ENCODE results near the gene TMEM53.

The TMEM53 gene

DNA sequence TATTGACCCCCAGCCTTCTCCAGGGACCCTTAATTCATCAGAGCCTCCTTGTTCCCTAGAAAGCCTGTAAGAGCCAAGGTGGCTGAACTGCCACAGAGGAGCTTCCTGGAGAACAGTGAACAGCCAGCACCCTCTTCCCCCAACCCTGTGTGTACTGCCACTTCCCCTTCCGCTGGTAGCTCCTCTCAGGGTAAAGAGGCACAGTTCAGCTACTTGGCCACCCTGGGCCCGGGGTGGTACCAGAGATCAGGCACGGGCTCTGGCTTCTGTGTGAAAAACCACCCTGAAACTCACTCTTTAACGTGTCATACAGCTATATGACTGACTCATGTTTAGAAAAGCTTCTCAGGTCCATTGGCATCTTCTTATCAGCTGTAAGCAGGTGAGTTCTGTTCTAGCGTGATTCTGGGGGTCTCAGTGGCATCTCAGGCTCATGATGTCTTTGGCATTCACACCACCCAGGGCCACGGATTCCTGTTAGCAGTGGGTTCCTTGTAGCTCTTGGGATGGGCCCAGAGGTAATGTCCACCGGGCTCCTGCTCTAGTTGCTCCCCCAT is 22.6 kb upstream of the TMEM53 start:
- DNase-seq (ENCODE audit: low spot score), result no peak

DNA sequence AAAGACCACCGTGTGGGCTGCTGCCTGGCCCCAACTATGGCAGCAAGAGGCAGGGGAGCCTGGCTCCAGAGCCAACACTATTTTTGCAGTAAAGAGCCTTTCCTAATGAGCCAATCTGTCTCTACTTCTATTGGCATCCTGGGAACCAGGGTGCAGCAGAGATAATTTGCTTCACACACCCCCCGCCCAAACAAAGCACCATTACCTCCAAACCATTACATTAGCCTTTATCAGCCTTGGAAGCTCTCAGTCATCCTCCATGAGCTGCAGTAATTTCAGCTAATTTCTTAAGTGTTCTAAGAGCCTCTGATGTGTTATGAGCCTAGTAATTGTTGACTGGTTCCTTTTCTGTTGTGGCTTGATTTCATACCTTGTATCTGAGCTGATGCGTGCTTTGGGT is 21.8 kb upstream of the TMEM53 start:
- no peak for DNase-seq (ENCODE audit: low spot score)

DNA sequence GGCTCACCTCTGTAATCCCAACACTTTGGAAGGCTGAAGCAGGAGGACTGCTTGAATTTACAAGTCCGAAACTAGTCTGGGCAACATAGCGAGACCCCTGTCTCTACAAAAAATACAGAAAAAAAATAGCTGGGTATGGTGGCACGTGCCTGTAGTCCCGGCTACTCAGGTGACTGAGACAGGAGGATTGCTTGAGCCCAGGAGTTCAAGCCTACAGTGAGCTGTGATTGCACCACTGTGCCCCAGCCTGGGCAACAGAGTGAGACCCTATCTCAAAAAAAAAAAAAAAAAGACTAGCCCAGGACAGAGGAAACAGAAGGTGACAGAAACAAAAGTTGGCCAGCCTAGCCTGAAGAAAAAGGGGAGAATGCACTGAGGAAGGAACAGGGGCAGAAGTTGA is 21.4 kb upstream of the TMEM53 start:
- DNase-seq (ENCODE audit: low spot score), result no peak

DNA sequence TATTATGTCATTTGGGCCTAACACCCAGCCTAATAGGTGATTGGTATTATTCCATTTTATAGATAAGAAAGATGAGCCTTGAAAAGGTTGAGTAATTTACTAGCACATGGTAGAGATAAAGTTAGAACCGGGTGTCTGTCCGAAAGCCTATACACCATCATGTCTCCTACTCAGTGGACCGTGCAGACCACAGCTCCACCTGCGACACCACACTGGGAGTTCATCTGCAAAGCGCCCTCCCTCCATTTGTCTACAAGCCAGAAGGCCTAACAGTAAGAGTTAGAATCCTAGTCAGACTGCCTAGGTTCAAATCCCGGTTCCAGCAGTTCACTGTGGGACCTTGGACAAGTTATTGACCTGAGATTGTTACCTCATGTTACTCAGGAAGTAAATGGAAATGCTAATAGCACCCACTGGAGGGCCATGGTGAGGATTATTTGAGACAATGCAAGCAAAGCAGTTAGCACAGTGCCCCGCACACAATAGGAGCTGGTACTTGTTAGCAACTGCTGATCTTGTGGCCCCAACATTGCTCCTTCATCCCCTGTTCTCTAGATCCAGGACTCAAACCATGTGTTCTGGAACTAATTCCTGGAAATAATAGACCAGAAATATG is 20.7 kb upstream of the TMEM53 start:
- DNase-seq (ENCODE audit: low spot score), result no peak

- no peak for DNase-seq (ENCODE audit: low spot score)
Measured at GRCh38 chr1:44693900-44694299, 19.6 kb upstream of the TMEM53 start.

DNA sequence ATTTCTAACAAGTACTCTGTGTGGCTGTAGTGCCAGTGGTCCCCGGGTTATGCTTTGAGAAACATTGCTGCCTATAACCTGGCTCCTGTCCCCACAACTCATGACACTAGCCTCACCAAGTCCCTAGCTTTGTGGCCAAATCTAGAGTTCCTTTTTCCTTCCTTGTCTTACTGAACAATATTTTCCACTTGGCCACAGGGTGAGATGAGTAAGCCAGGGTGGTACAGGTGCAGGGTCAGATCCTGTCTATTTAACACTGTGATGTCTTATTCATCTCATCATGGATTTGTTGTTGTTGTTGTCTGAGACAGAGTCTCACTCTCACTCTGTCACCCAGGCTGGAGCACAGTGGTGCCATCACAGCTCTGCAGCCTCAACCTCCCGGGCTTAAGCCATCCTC is 18.9 kb upstream of the TMEM53 start:
- DNase-seq (ENCODE audit: low spot score), result peak; percentile 30

DNA sequence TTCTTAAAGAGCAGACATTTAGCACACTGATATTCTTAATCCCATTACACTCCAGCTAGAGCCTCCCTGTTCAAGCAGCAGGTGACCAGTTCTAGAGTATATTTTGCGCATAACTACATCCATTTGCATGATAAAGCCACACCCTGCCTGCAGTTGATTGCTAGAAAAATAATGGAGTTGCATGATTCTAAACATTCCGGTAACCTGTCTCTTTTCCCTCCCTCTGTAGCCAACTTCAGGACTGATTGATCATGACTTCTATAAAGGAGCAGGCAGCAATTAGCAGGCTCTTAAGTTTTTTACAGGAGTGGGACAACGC is 15.1 kb upstream of the TMEM53 start:
- no peak for DNase-seq (ENCODE audit: low spot score)

DNA sequence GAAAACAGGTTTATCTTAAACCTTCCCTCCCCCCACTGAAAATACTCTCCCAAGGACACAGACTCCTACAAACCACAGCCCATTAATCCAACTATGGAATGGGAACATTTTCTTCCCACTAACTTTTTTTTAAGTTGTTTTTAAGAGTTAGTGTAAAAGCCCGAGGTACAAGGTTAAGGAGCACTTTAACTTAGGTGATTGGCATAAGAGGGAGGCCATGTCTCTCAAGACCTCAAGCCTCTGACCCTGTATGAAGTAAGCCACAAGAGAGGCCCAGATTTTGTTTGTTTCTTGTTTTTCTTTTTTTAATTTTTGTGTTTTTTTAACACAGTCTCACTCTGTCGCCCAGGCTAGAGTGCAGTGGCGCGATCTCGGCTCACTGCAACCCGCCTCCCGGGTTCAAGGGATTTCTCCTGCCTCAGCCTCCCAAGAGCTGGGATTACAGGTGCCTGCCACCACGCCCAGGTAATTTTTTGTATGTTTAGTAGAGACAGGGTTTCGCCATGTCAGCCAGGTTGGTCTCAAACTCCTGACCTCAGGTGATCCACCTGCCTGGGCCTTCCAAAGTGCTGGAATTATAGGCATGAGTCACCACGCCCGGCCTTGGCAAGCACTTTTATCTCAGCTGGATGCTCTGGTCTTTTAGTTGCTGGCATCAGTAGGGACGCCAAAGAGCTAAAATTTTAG is 14.6 kb upstream of the TMEM53 start:
- DNase-seq (ENCODE audit: low spot score), result no peak

DNA sequence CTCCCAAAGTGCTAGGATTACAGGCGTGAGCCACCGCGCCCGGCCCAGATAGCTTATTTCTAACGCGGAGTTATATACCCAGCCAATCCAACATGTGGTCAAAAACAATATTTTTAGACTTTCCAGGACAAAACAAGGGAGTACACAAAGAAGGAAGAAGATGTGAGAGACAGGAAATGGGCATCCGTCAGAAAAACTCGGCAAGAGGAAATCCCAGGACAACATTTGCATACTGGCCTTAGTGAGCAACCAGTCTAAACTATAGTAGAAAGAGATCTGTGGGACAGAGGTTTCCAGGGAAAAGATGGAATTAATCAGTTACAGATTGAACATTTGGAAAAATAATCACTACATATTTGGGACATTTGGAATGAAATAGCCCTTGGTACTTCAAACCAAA is 11.6 kb upstream of the TMEM53 start:
- no peak for DNase-seq (ENCODE audit: low spot score)

DNA sequence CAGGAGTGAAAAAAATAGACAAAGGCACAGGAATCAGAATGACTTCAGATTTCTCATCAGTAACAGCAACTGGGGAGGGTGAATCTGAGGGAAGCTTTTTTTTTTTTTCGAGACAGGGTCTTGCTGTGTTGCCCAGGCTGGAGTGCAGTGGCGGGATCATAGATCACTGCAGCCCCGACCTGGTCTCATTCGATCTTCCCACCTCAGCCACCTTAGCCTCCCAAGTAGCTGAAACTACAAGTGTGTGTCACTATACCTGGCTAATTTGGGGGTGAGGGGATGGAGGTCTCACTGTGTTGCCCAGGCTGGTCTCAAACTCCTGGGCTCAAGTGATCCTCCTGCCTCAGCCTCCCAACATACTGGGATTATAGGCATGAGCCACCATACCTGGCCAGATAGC is 10.9 kb upstream of the TMEM53 start:
- no peak for DNase-seq (ENCODE audit: low spot score)

DNA sequence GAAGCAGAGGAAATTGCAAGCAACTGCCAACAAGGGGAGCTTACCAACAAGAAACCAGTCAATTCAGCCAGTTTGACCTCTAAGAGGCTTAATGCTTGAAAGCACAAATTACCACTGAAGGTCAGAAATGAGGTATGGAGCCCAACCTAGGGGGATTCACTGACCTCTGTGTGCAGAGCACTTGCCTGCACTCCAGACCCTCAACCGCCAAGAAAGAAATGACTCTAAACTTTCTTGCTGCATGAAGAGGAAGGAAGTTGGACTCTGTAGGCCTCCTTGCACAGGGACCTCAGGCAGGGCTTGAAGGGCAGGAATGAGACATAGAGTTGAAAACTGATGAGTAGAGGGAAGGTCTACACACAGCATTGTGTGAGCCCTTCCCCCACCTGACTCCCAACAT is 10.2 kb upstream of the TMEM53 start:
- DNase-seq (ENCODE audit: low spot score), result no peak

DNA sequence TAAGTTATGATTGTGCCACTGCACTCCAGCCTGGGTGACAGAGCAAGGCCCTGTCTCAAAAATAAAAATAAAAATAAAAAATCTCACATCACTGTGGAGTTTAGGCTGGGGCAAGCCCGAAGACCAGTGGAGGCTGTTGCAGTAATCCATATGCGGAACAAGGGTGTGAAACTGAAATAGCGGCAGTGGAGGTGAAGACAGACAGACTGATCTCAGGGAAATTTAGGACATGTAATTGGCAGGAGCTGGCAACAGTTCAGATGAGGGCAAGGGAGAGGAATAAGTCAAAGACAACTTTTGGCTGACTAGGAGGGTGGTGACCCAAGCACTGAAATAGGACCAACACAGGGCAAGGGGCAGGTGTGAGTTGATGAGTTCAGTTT is 8.6 kb upstream of the TMEM53 start:
- no peak for DNase-seq (ENCODE audit: low spot score)

DNA sequence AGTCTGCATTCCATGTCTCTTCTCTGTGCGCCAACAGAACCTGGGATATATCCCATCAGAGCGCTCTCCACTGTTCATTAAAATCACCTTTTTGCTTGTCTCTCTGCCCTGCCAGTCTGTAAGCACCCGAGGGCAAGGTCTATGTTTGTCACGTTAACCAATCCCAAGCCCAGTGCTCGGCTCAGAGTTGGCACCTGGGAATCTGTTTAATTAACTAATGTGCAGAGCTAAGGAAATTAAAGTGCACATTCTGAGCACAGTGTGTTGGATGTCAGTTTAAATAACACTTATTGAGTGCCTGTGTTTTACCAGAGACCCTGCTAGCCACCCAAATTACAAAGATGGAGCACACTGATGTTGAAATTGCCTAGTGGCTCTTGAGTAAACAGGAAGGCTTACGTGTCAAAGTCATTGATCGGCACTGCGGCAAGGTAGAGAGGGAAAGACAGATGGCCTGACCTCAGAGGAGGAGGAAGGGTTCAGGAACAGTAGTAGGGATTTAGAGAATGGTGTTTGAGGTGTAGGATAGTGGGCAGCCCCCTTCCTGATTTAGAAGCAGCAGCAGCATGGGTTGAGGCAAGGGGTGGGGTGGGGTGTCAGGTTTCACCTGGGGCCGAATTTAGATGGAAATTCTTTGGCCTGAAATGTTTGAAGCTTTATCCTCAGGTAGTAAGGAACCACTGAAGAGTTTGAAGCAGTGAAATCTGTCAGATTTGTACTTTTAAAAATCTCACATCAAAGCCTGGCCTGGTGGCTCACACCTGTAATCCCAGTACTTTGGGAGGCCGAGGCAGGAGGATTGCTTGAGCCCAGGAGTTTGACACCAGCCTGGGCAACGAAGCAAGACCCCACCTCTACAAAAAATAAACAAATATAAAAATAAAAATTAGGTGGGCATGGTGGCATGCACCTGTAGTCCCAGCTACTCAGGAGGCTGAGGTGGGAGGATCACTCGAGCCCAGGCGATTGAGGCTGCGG is 7.9 kb upstream of the TMEM53 start:
- no peak for DNase-seq (ENCODE audit: low spot score)

- no peak for DNase-seq (ENCODE audit: low spot score)
Measured at GRCh38 chr1:44679468-44679867, 5.2 kb upstream of the TMEM53 start.

GRCh38 chr1:44678626-44679025 is 4.3 kb upstream of the TMEM53 start:
- no peak for DNase-seq (ENCODE audit: low spot score)

DNA sequence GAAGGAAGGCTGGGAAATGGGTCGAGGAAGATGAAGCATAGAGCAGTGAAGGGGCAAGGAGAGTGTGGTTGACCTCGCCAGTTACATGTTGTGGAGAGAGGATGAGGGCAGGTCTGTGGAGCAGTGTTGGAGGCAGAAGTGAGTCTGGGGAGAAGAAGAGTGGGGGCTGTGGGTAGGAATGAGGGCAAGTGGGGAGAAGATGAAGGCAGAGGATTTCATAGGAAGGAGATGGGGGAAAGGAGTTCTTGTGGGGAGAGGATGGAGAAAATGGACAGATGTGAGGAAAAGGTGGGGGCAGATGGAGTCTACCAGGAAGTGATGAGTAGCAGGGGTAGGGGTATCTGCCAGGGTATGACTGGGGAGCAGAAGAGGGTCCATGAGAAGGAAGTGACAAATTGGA is 3.8 kb upstream of the TMEM53 start:
- DNase-seq (ENCODE audit: low spot score), result no peak

- DNase-seq (ENCODE audit: low spot score), result peak; percentile 72
Measured at GRCh38 chr1:44677201-44677766, 3.0 kb upstream of the TMEM53 start.

GRCh38 chr1:44676484-44677200 is 2.4 kb upstream of the TMEM53 start:
- DNase-seq (ENCODE audit: low spot score), result no peak

- no peak for DNase-seq (ENCODE audit: low spot score)
Measured at GRCh38 chr1:44675186-44675585, 905 bp upstream of the TMEM53 start.

- no peak for DNase-seq (ENCODE audit: low spot score)
Measured at GRCh38 chr1:44673675-44674112, 587 bp downstream of the TMEM53 start.

DNA sequence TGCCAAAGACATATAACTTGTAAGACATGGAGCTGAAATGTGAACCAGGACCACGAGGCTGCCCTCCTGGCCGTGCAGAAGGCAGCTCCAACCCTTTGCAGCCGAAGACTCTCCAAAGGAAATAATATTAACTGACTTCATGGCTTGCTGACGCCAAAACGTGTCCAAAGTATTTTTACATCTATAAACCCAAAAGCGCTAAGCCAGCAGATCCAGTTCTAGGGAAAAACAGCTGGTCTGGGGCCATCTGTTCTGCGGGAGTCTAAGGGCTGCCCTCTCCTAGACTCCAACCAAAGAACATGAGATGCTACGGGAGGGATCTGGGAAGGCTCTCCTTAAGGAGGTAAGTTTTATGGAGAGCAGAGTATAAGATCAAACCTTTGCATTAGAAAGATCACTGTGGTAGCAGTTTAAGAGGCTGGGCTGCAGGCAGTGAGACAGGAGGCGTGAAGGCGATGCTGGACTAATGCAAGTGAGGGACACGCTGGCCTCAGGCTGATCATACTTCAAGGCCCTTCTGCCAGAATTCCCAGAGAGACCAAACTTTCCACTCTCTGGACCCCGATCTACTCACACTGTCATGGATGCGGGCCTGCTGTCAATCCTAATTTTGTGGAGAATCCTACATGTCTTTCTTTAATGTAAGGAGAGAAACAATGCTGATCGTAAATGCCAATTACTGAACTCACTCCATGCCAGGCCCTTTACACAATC is 1.2 kb downstream of the TMEM53 start:
- no peak for DNase-seq (ENCODE audit: low spot score)
